K562 (cell line): ENCODE results near the gene TKTL1. TPM values are rescaled to one million over a fixed set of nuclear protein-coding genes. Genes with fewer than 3 reads are reported as not detected.

ENCODE experiments used
- AFF4 ChIP-seq: sonication (generic); formaldehyde crosslinking; IDR thresholded peaks from 2 replicates; pipeline ENCODE4 v1.8.0; 2023; ENCODE audit warnings: mild to moderate bottlenecking, missing genetic modification reagents
- ATF2 ChIP-seq: sonication (generic); formaldehyde crosslinking; IDR thresholded peaks from 2 replicates; pipeline ENCODE4 v1.8.1; 2022; ENCODE audit warnings: missing genetic modification reagents
- ATF3 ChIP-seq, 2 experiments: fragments of 450-650 bp in 1 of 2; sonication (generic) in 1 of 2; formaldehyde crosslinking in 1 of 2; IDR thresholded peaks in 1 of 2; conservative IDR thresholded peaks in 1 of 2; 2 replicates each; pipeline versions ENCODE4 v1.6.1 to v1.8.1; 2016 to 2023; ENCODE audit warnings: mild to moderate bottlenecking in 2 of 2, moderate library complexity in 2 of 2, inconsistent platforms in 1 of 2, missing genetic modification reagents in 1 of 2
- ELK1 ChIP-seq: sonication (generic); formaldehyde crosslinking; IDR thresholded peaks from 2 replicates; pipeline ENCODE4 v1.8.1; 2022; ENCODE audit warnings: missing genetic modification reagents
- HMG20B ChIP-seq: fragments of 250-450 bp; sonication (Bioruptor Pico); IDR thresholded peaks from 2 replicates; pipeline ENCODE4 v1.5.0; 2021; ENCODE audit warnings: mild to moderate bottlenecking
- NBN ChIP-seq: fragments of 450-650 bp; IDR thresholded peaks from 2 replicates; pipeline ENCODE4 v1.6.1; 2016; ENCODE audit warnings: low read depth, mild to moderate bottlenecking
- SETDB1 ChIP-seq: IDR thresholded peaks from one replicate; pipeline ENCODE4 v1.6.1; 2012; ENCODE audit warnings: low read length, control low read depth, inconsistent platforms
- SMARCA5 ChIP-seq: fragments of 450-650 bp; IDR thresholded peaks from 2 replicates; pipeline ENCODE4 v1.6.1; 2016
- WHSC1 ChIP-seq: IDR thresholded peaks from one replicate; pipeline ENCODE4 v1.6.1; 2012; ENCODE audit warnings: low read length, control low read depth, inconsistent platforms
- ZBTB5 ChIP-seq: fragments of 450-650 bp; IDR thresholded peaks from 2 replicates; pipeline ENCODE4 v1.6.1; 2017; ENCODE audit warnings: antibody characterized with exemption
- ZFP30 ChIP-seq: fragments of 250-450 bp; sonication (Bioruptor Pico); IDR thresholded peaks from 2 replicates; pipeline ENCODE4 v1.8.0; 2022; ENCODE audit warnings: moderate library complexity, mild to moderate bottlenecking, inconsistent platforms, borderline replicate concordance
- ZMIZ1 ChIP-seq, 2 experiments: fragments of 150-350 bp in 1 of 2; IDR thresholded peaks; 2 replicates each; pipeline ENCODE4 v1.6.1; 2012 to 2016; ENCODE audit warnings: low read depth in 2 of 2, low read length in 2 of 2, mild to moderate bottlenecking in 1 of 2, moderate library complexity in 1 of 2
- ZNF12 ChIP-seq: sonication (generic); formaldehyde crosslinking; IDR thresholded peaks from 2 replicates; pipeline ENCODE4 v1.4.0; 2020; ENCODE audit warnings: mild to moderate bottlenecking, missing genetic modification reagents
- polyA plus RNA-seq, 8 experiments: library from polyadenylated mRNA; depleted of rRNA in 4 of 8; stranded (reverse) in 5 of 8; unstranded in 3 of 8; fragments of >200 nt; fragmentation: Nextera tagmentation in 2 of 8; fragmentation: Illumina TruSeq in 1 of 8; extraction: Ambion mirVana in 2 of 8; extraction: Trizol in 1 of 8; gene quantifications; 2 replicates each; pipeline versions ENCODE4 v1.2.1 to v1.2.3, GENCODE V29; 2011 to 2014; ENCODE audit warnings: inconsistent platforms in 1 of 8, missing spikeins in 1 of 8
- total RNA-seq, 7 experiments: library from RNA; depleted of rRNA in 6 of 7; stranded (reverse); fragments of >200 nt in 6 of 7; fragmentation: Illumina TruSeq in 2 of 7; extraction: Trizol in 2 of 7; gene quantifications; 2 replicates each; pipeline versions ENCODE4 v1.2.1 to v1.2.3, GENCODE V29; 2011 to 2021; ENCODE audit warnings: low replicate concordance in 1 of 7

Gene TKTL1
- total and polyA plus RNA-seq, 9 of the 15 experiments (the other 6 are each of a cell fraction or from before 2014, with no cell fraction given): 0.18 to 0.71 (median 0.38) TPM

GRCh38 chrX:154368630-154369448 is 73.2 kb downstream of the TKTL1 start (continued):
- TF ChIP-seq ZMIZ1 (IDR thresholded peaks at IDR 0.05; ENCODE audit: low read depth in 2 of 2, low read length in 2 of 2) (no peak), ATF3 (IDR thresholded peaks at IDR 0.05) (peak; percentile 93), ATF3 (CRISPR knock-in tag; conservative IDR thresholded peaks at IDR 0.05) (peak; percentile 74; the same call in 1 of the 2 replicates), NBN (no peak), ZNF12 (CRISPR knock-in tag) (no peak), AFF4 (CRISPR knock-in tag) (no peak), SMARCA5 (no peak), ZFP30 (CRISPR knock-in tag) (no peak), HMG20B (no peak), SETDB1 (no peak), WHSC1 (no peak), ELK1 (CRISPR knock-in tag) (no peak), ATF2 (CRISPR knock-in tag) (no peak), ZBTB5 (no peak)
